Measurements from ENCODE around the gene THOP1. TPM values are rescaled to one million over a fixed set of nuclear protein-coding genes. Genes with fewer than 3 reads are reported as not detected.

The THOP1 gene
- total RNA-seq, 1 donor from 2014 or later, result 190 TPM

DNA sequence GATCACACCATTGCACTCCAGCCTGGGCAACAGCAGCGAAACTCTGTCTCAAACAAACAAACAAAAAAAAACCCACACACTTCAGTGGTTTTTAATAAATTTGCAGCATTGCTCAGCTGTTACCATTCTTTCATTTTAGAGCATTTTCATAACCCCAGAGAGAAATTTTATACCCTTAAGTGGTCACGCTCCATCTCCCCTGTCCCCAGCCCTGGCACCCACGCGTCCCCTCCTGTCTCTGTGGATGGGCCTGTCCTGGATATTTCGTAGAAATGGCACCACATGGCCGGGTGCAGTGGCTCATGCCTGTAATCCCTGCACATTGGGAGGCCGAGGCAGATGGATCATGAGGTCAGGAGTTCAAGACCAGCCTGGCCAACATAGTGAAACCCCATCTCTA, 7.8 kb downstream of the THOP1 start:
- no peak for DNase-seq (ENCODE audit: low spot score)
- H3K27ac Mint-ChIP-seq, result no peak overlapping the region
- H3K4me3 Mint-ChIP-seq, result no peak overlapping the region
- no peaks in the 10 kb centered on the region for H3K9me3 Mint-ChIP-seq
- H3K4me1 Mint-ChIP-seq (ENCODE audit: low read depth), result peaks cover 8% of the 10 kb centered on the region
- peaks cover 25% of the 10 kb centered on the region for H3K36me3 Mint-ChIP-seq (ENCODE audit: low read depth)
- intact Hi-C loops (cut with micrococcal nuclease), result no loop called here
- no peaks in the 10 kb centered on the region for H3K27me3 Mint-ChIP-seq (ENCODE audit: insufficient read depth)

DNA sequence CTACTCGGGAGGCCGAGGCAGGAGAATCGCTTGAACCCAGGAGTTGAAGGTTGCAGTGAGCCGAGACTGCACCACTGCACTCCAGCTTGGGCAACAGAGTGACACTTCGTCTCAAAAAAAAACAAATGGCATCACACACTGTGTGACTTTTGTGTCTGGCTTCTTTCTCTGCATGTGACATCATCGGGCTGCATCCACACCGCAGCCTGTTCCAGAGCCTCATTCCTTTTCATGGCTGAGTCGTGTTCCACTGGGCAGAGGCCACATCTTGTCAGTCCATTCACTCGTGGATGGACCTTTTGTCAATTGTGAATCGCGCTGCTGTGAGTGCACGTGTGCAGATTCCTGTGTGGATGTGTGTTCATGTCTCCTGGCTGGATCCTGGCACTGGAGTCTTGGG, 8.3 kb downstream of the THOP1 start:
- H3K27me3 Mint-ChIP-seq (ENCODE audit: insufficient read depth), result no peaks in the 10 kb centered on the region
- intact Hi-C loops (cut with micrococcal nuclease), result no loop called here
- H3K36me3 Mint-ChIP-seq (ENCODE audit: low read depth), result peaks cover 25% of the 10 kb centered on the region
- H3K4me1 Mint-ChIP-seq (ENCODE audit: low read depth), result peaks cover 6% of the 10 kb centered on the region
- H3K27ac Mint-ChIP-seq, result no peak overlapping the region
- no peak for DNase-seq (ENCODE audit: low spot score)
- H3K9me3 Mint-ChIP-seq, result no peaks in the 10 kb centered on the region
- no peak overlapping the region for H3K4me3 Mint-ChIP-seq

DNA sequence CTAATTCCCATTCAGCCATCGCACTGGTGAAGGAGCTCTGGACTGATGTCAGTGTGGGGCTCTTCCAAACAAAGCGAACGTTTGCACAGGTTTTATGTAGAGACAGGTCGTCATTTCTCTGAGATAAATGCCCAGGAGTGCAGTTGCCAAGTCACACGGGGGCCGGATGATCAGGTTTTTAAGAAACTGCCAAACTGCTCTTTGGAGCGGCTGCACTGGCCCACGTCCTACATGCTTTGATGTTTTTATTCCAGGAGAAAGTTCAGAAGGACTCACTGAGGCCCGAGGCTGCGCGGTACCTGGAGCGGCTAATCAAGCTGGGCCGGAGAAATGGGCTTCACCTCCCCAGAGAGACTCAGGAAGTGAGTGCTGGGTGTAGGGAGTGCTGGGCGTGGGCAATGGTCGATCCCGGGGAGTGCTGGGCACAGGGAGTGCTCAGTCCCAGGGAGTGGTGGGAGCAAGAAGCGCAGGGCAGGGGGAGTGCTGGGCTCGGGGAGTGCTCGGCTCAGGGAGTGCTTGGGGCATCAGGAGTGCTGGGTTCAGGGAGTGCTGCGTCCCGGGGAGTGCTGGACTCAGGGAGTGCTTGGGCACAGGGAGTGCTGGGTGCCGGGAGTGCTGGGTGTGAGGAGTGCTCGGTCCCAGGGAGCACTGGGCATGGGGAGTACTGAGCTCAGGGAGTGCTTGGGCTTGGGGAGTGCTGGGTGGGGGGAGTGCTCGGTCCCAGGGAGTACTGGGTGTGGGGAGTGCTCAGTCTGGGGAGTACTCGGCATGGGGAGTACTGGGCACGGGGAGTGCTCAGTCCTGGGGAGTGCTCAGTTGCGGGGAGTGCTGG, 10.7 kb downstream of the THOP1 start:
- H3K36me3 Mint-ChIP-seq (ENCODE audit: low read depth), result peaks cover 25% of the 10 kb centered on the region
- H3K4me1 Mint-ChIP-seq (ENCODE audit: low read depth), result no peaks in the 10 kb centered on the region
- no peaks in the 10 kb centered on the region for H3K27me3 Mint-ChIP-seq (ENCODE audit: insufficient read depth)
- H3K4me3 Mint-ChIP-seq, result no peak overlapping the region
- DNase-seq (ENCODE audit: low spot score), result no peak
- H3K9me3 Mint-ChIP-seq, result no peaks in the 10 kb centered on the region
- H3K27ac Mint-ChIP-seq, result no peak overlapping the region
- intact Hi-C loops (cut with micrococcal nuclease), result no loop called here

DNA sequence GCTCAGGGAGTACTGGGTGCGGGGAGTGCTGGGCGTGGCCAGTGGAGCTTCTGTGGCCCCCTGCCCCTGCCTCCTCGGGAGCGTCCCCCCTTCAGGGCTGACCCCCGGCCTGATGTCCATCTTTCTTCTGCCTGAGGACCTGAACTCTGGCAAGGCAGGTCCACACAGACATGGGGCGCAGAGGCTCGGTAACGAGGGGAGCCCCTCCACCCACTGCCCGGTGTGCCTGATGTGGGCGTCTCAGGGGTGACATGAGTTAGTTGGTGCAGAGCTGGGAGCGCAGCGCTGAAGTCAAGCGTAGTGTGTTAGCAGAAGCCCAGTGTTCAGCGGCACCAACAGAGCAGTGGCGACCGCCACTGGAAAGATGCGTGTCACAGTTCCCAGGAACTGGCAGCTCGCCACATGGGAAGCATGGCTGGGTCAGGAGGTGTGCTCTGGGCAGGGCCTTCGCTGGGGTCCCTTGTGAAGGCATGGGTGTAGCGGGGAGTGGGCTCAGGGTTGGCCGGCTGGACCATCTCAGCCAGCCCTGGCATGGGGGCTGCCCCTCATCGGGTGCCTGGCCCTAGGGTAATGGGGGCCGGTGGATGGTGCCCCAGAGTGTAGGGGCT, 11.5 kb downstream of the THOP1 start:
- no peaks in the 10 kb centered on the region for H3K9me3 Mint-ChIP-seq
- H3K4me1 Mint-ChIP-seq (ENCODE audit: low read depth), result no peaks in the 10 kb centered on the region
- no peak for DNase-seq (ENCODE audit: low spot score)
- H3K4me3 Mint-ChIP-seq, result no peak overlapping the region
- H3K36me3 Mint-ChIP-seq (ENCODE audit: low read depth), result peaks cover 26% of the 10 kb centered on the region
- no peak overlapping the region for H3K27ac Mint-ChIP-seq
- H3K27me3 Mint-ChIP-seq (ENCODE audit: insufficient read depth), result no peaks in the 10 kb centered on the region
- intact Hi-C loops (cut with micrococcal nuclease), result no loop called here

DNA sequence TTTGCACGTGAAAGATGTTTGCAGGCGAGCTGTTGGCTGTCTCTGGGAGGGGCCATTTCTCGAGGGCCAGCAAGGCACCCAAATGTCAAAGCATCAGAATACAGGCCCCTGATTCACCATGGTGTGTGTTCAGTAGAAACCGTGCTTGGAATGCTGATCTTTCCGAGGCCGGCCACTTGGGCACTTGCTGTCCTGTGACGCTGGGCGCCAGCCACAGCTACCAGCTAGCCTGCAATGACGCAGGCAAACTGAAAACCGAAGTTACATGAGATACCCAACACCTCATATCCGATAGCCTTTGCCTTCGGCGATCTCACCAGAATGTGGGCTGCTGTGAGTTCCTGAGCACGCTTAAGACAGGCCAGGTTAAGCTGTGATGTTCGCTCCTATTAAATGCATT, 12.0 kb downstream of the THOP1 start:
- Mint-ChIP-seq H3K27me3 (ENCODE audit: insufficient read depth) (no peaks in the 10 kb centered on the region), H3K4me3 (no peak overlapping the region), H3K4me1 (ENCODE audit: low read depth) (no peaks in the 10 kb centered on the region), H3K9me3 (no peaks in the 10 kb centered on the region), H3K27ac (no peak overlapping the region), H3K36me3 (ENCODE audit: low read depth) (peaks cover 24% of the 10 kb centered on the region)
- no peak for DNase-seq (ENCODE audit: low spot score)
- intact Hi-C loops (cut with micrococcal nuclease), result no loop called here

DNA sequence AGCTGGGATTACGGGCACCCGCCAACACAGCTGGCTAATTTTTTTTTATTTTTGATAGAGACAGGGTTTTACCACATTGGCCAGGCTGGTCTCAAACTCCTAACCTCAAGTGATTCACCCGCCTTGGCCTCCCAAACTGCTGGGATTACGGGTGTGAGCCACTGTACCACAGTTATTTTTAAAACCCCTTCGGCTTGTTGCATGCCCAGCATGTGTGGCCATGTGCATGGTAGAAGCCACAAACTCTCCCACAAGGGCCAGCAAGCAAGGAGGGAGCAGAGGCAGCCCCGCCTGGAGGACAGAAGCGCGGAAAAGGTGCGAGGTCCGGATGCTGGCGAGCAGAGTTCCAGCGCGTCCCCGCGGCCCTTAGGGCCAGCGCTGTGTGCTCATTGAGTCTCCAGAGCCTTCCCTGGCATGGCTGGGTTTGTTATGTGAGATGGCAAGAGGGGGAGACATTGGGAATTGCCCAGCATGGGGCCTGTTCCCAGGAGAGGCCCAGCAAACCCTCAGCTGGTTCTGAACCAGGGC, 12.9 kb downstream of the THOP1 start:
- Mint-ChIP-seq H3K4me1 (ENCODE audit: low read depth) (peaks cover 6% of the 10 kb centered on the region), H3K4me3 (no peak overlapping the region), H3K27ac (no peak overlapping the region), H3K9me3 (no peaks in the 10 kb centered on the region), H3K36me3 (ENCODE audit: low read depth) (peaks cover 30% of the 10 kb centered on the region), H3K27me3 (ENCODE audit: insufficient read depth) (no peaks in the 10 kb centered on the region)
- no peak for DNase-seq (ENCODE audit: low spot score)
- intact Hi-C loops (cut with micrococcal nuclease), result no loop called here

DNA sequence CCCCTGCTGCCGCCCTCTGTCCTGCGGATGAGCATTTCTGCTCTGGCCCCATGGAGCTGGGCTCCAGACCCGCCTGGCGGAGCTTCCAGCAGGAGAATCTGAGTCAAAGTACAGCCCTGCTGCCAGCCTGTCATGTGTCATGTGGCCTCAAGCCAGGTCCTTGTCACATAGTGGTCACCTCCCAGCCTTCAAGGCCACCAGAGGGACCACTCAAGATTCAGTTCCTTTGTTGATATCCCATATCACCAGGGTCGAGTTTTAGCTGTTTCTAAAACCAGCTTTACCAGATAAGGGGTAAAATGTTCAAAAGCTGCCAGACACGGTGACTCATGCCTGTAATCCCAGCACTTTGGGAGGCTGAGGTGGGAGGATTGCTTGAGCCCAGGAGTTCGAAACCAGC, 13.4 kb downstream of the THOP1 start:
- H3K36me3 Mint-ChIP-seq (ENCODE audit: low read depth), result peaks cover 28% of the 10 kb centered on the region
- intact Hi-C loops (cut with micrococcal nuclease), result no loop called here

DNA sequence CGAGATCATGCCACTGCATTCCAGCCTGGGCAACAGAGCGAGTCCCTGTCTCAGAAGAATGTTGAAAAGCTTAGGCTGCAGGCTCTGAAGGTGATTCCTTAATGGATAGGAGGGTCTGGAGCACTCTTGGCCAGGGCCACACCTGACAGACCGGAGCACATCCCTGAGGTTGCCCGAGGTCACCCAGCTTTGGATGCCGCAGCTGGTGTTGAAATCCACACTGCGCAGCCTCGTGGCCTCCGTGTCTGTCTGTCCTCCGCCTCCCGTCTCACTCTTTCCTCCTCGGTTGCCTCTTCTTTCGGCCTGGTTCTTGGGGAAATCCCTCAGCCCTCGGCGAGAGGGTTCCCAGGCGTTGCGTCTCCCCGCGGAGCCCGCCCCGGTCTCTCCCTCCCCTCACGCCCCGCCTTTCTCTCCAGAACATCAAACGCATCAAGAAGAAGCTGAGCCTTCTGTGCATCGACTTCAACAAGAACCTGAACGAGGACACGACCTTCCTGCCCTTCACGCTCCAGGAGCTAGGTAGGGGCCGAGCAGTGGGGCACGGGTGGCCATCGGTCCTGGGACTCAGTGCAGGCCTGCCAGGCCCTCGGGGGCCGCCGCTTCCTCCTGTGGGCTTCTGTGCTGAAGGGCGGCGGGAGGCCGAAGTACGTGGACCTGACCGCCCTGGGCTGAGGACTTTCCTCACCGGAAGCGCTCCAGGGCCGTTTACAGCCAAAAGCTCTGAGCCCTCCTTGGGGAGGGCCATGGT, 14.1 kb downstream of the THOP1 start:
- H3K4me3 Mint-ChIP-seq, result no peak overlapping the region
- no peak overlapping the region for H3K27ac Mint-ChIP-seq
- H3K9me3 Mint-ChIP-seq, result no peaks in the 10 kb centered on the region
- H3K36me3 Mint-ChIP-seq (ENCODE audit: low read depth), result peaks cover 26% of the 10 kb centered on the region
- DNase-seq (ENCODE audit: low spot score), result no peak
- peaks cover 6% of the 10 kb centered on the region for H3K4me1 Mint-ChIP-seq (ENCODE audit: low read depth)
- intact Hi-C loops (cut with micrococcal nuclease), result no loop called here
- no peaks in the 10 kb centered on the region for H3K27me3 Mint-ChIP-seq (ENCODE audit: insufficient read depth)

More for the DNA sequence above, 13.4 kb downstream of the THOP1 start:
- H3K4me3 Mint-ChIP-seq, result no peak overlapping the region
- H3K27me3 Mint-ChIP-seq (ENCODE audit: insufficient read depth), result no peaks in the 10 kb centered on the region
- no peak overlapping the region for H3K27ac Mint-ChIP-seq
- H3K4me1 Mint-ChIP-seq (ENCODE audit: low read depth), result peaks cover 6% of the 10 kb centered on the region
- DNase-seq (ENCODE audit: low spot score), result no peak
- H3K9me3 Mint-ChIP-seq, result no peaks in the 10 kb centered on the region

DNA sequence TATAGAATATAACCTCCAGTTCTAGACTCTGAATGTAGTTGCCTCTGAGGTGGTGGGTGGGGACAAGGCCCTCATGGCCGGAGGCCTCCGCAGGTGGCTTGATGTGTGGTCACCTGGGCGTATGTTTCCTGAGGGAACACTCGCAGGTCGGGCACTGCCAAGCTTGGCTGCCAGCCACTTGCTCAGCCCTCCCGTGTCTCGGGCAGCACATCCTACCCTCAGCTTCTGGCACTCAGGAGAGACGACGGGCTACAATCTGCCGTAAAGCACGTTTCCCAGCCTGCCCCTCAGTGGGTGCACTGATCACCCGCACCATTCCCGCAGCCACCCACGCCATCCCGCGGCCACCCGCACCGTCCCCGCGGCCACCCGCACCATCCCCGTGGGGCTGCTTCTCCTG, 15.2 kb downstream of the THOP1 start:
- H3K27ac Mint-ChIP-seq, result no peak overlapping the region
- H3K9me3 Mint-ChIP-seq, result no peaks in the 10 kb centered on the region
- H3K4me1 Mint-ChIP-seq (ENCODE audit: low read depth), result peaks cover 6% of the 10 kb centered on the region
- intact Hi-C loops (cut with micrococcal nuclease), result no loop called here
- DNase-seq (ENCODE audit: low spot score), result no peak
- H3K4me3 Mint-ChIP-seq, result no peak overlapping the region
- peaks cover 23% of the 10 kb centered on the region for H3K36me3 Mint-ChIP-seq (ENCODE audit: low read depth)
- no peaks in the 10 kb centered on the region for H3K27me3 Mint-ChIP-seq (ENCODE audit: insufficient read depth)

DNA sequence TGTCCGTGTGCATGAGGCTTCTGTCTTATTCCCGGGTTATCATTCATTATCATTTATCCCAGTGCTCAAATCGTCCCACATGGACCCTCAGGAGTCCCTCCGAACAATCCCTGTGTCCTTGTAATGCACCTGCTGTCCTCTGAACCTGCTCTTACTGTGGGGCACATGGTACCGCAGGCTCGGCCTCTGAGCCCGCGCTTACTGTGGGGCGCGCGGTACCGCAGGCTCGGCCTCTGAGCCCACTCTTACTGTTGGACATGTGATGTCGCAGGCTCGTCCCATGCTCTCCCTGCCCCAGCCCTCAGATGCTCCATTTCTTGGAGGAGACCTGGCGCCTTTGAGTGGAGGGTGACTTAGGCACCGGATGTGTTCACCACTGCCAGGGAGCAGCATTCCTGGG, 17.5 kb downstream of the THOP1 start:
- Mint-ChIP-seq H3K4me1 (ENCODE audit: low read depth) (peaks cover 6% of the 10 kb centered on the region), H3K36me3 (ENCODE audit: low read depth) (peaks cover 18% of the 10 kb centered on the region), H3K27ac (no peak overlapping the region), H3K4me3 (no peak overlapping the region), H3K9me3 (no peaks in the 10 kb centered on the region), H3K27me3 (ENCODE audit: insufficient read depth) (no peaks in the 10 kb centered on the region)
- DNase-seq (ENCODE audit: low spot score), result no peak
- intact Hi-C loops (cut with micrococcal nuclease), result no loop called here

DNA sequence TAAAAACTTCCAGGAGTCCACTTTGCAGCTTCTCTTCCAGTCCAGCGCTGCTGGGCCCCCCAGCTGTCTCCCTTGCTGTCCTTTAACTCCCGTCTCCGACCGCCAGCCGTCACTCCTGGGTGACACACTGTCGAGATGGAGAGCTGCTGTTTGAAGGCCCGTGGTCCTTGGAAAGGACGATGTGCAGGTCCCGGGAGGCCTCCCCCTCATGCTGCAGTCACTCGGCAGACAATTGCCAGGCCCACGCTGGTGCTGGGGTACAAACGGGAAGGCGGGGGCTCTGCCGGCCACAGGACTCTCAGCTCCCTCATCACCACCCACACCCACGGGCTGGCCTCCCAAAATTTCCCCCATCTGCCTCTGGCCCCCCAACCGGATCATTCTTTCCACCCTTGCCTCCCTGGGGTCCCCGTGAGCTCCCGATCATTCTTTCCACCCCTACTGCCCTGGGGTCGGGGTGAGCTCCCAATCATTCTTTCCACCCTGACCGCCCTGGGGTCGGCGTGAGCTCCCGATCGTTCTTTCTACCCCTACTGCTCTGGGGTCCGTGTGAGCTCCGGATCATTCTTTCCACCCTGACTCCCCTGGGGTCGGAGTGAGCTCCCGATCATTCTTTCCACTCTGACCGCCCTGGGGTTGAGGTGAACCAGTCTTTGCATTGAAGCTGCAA, 18.3 kb downstream of the THOP1 start:
- Mint-ChIP-seq H3K9me3 (no peaks in the 10 kb centered on the region), H3K27ac (peak overlapping the region; percentile 18), H3K36me3 (ENCODE audit: low read depth) (peaks cover 18% of the 10 kb centered on the region), H3K4me1 (ENCODE audit: low read depth) (peaks cover 6% of the 10 kb centered on the region), H3K27me3 (ENCODE audit: insufficient read depth) (no peaks in the 10 kb centered on the region), H3K4me3 (no peak overlapping the region)
- DNase-seq (ENCODE audit: low spot score), result no peak
- intact Hi-C loops (cut with micrococcal nuclease), result no loop called here

DNA sequence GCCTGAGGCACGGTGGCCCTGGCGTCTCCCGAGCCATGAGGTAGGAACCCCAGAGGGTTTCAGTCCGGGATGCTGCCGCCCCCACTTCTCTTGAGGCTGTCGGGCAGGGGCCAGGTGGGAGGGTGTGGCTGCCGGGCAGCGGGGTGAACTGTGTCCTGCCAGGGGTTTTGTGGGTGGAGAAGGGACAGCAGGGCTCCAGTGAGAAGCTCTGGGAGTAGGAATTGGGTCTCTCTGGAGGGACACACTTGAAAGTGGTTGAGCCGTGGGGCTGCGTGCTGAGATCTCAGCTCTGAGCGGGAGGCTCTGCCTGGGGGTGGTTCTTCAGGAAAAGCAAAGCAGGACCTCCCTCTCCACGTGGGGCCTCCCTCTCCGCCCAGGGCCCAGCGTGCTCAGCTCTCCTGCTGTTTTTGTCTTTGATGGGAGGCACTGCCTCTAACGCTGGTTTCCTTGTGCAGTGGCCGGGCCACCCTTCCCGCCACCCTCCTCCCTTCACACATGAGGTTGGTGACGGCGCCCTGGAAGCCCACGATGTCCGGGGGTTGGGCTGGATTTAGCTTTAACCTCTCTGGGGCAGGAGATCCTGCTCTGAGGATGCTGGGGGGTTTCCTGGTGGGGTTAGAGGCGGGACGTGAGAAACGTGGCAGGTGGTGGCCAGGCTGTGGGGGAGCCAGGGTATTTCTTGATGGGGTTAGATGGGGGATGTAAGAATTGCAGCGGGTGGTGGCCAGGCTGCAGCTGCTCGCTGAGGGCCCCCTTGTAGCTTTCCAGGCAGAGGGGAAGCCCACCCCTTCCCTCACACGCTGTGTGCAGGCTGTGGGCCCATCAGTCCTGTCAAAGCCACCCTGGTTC, 19.1 kb downstream of the THOP1 start:
- Mint-ChIP-seq H3K36me3 (ENCODE audit: low read depth) (peaks cover 23% of the 10 kb centered on the region), H3K9me3 (no peaks in the 10 kb centered on the region), H3K4me3 (no peak overlapping the region), H3K4me1 (ENCODE audit: low read depth) (peaks cover 6% of the 10 kb centered on the region), H3K27ac (peak overlapping the region; percentile 18), H3K27me3 (ENCODE audit: insufficient read depth) (no peaks in the 10 kb centered on the region)
- DNase-seq (ENCODE audit: low spot score), result no peak
- intact Hi-C loops (cut with micrococcal nuclease), result no loop called here

Measured in activated T-helper 1 cell treated with anti-CD3 and anti-CD28 coated beads, Interleukin-12 subunit alpha, Interleukin-12 subunit beta, Interleukin-2, Interleukin-4 antibody, amounts not matched to agents 30 ng/mL and 10 ng/mL and 1 ng/mL, durations not matched to agents 14 hours and 24 hours and 36 hours (primary cell).